Tibial nerve (tissue), 4 donors: ENCODE measurements around the gene CARM1. TPM values are rescaled to one million over a fixed set of nuclear protein-coding genes. Genes with fewer than 3 reads are reported as not detected.

Experiments
- DNase-seq, 2 donors: peaks; one replicate each; pipeline ENCODE4 v3.0.0-alpha.2; 2019; ENCODE audit warnings: low spot score in 2 of 2
- H3K27ac ChIP-seq, 4 donors: fragments of 200-600 bp; sonication (generic) in 3 of 4; one replicate each; pipeline ENCODE4 v1.5.1; 2017 to 2019; ENCODE audit warnings: mild to moderate bottlenecking in 1 of 4
- H3K27me3 ChIP-seq, 2 donors: fragments of 200-600 bp; sonication (generic) in 1 of 2; one replicate each; pipeline versions ENCODE4 v1.5.1 to v1.6.0; 2017 to 2019
- H3K36me3 ChIP-seq, 3 donors: fragments of 200-600 bp; sonication (generic); one replicate each; pipeline ENCODE4 v1.5.1; 2018 to 2019
- H3K4me1 ChIP-seq, 4 donors: fragments of 200-600 bp; sonication (generic) in 3 of 4; one replicate each; pipeline ENCODE4 v1.5.1; 2017 to 2019
- H3K4me3 ChIP-seq, 4 donors: fragments of 200-600 bp; sonication (generic) in 3 of 4; one replicate each; pipeline ENCODE4 v1.5.1; 2017 to 2019; ENCODE audit warnings: mild to moderate bottlenecking in 1 of 4, moderate library complexity in 1 of 4
- H3K9me3 ChIP-seq, 4 donors: fragments of 200-600 bp; sonication (generic) in 3 of 4; one replicate each; pipeline ENCODE4 v1.5.1; 2017 to 2019
- CTCF ChIP-seq, 5 experiments: fragments of 200-600 bp in 3 of 5; fragments of 450-650 bp in 2 of 5; sonication (generic) in 3 of 5; IDR thresholded peaks; one replicate each; pipeline ENCODE4 v1.5.1; 2016 to 2019; ENCODE audit warnings: antibody characterized with exemption in 5 of 5, mild to moderate bottlenecking in 3 of 5, moderate library complexity in 2 of 5
- EP300 ChIP-seq, 2 donors: sonication (generic); formaldehyde crosslinking; IDR thresholded peaks; one replicate each; pipeline ENCODE4 v1.6.1; 2017; ENCODE audit warnings: antibody characterized with exemption in 2 of 2, mild to moderate bottlenecking in 1 of 2
- POLR2A ChIP-seq, 2 donors: fragments of 450-650 bp; IDR thresholded peaks; one replicate each; pipeline ENCODE4 v1.6.1; 2017; ENCODE audit warnings: antibody characterized with exemption in 2 of 2, mild to moderate bottlenecking in 2 of 2, moderate library complexity in 2 of 2
- WGBS, 2 donors: methylation state at CpG; one replicate each; pipeline ENCODE4 v1.1.5; 2018; 5-methylcytosine and 5-hydroxymethylcytosine counted together
- total RNA-seq, 4 donors: library from RNA; depleted of rRNA; stranded (reverse); fragments of >200 nt; gene quantifications; one replicate each; pipeline ENCODE4 v1.1.0, GENCODE V29; 2016

Gene CARM1
- total RNA-seq, 4 donors from 2014 or later: 13.5 to 22.8 (median 14.0) TPM

DNA sequence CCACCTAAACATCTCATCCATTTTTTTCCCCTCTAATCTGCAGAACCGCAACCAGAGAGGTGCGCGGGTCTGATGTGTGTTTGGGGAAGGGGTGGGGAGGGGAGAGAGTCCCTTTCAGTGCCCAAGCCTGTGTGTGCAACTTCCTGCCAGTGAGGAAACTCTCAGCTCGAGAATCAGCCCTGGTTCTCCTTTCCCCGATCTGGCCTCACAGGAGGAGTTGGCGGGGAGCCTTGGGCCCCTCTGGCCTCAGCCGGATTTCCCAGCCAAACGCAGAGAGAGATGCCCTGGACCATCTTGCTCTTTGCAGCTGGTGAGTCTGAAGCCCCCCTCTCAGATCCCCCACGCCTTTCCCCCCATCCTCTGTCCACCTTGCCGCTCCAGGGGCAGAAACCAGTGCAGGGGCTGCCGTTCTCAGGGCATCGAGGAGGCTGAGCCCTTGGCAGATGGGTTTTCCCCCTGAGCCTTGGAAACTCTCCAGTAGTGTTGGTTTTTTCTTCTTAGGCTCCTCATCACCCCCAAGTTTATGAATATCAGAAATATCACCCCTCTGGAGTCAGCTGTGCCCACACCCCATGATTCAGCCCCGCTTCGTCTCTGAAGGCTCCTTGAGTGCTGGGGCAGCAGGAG, 23.0 kb upstream of the CARM1 start, which contains the start of gene C19orf38:
Gene C19orf38, plus strand, starts transcription at position 186 of the 627 bp plus-strand sequence. Its CDS starts 94 bp downstream, at position 280.
- peaks cover 0 to 7% (median 0%) of the 10 kb centered on the region in 4 donors for H3K9me3 ChIP-seq
- H3K27me3 ChIP-seq: peaks cover 0 to 16% of the 10 kb centered on the region in 2 donors
- H3K4me3 ChIP-seq: peak within 1 kb of the TSS in 1 of 4 donors; percentile 27
- TF ChIP-seq POLR2A (IDR thresholded peaks at IDR 0.05) (no peak), EP300 (IDR thresholded peaks at IDR 0.05) (no peak), CTCF (IDR thresholded peaks at IDR 0.05) (no peak)
- H3K36me3 ChIP-seq: no peaks in the 10 kb centered on the region
- no peaks in the 10 kb centered on the region for H3K4me1 ChIP-seq
- WGBS, 2 donors: 44 to 47% methylated on average over 14 of the region's 14 CpGs
- DNase-seq: no peak
- H3K27ac ChIP-seq: no peak within 1 kb of the TSS

- TF ChIP-seq CTCF (IDR thresholded peaks at IDR 0.05) (no peak), POLR2A (IDR thresholded peaks at IDR 0.05) (no peak), EP300 (IDR thresholded peaks at IDR 0.05) (no peak)
- Histone ChIP-seq H3K4me3 (no peak overlapping the region), H3K27ac (no peak overlapping the region), H3K9me3 (peaks cover 0 to 7% (median 0%) of the 10 kb centered on the region in 4 donors), H3K36me3 (no peaks in the 10 kb centered on the region), H3K27me3 (peaks cover 0 to 16% of the 10 kb centered on the region in 2 donors), H3K4me1 (no peaks in the 10 kb centered on the region)
- DNase-seq: no peak
- WGBS, 2 donors: 93% methylated on average over 5 of the region's 5 CpGs
Measured at GRCh38 chr19:10850631-10851030, 20.7 kb upstream of the CARM1 start.

- TF ChIP-seq EP300 (IDR thresholded peaks at IDR 0.05): no peak
- TF ChIP-seq POLR2A (IDR thresholded peaks at IDR 0.05): no peak
- no peak for TF ChIP-seq CTCF (IDR thresholded peaks at IDR 0.05)
- Histone ChIP-seq H3K4me1 (no peaks in the 10 kb centered on the region), H3K27me3 (peaks cover 0 to 16% of the 10 kb centered on the region in 2 donors), H3K27ac (no peak overlapping the region), H3K9me3 (no peaks in the 10 kb centered on the region), H3K4me3 (no peak overlapping the region), H3K36me3 (no peaks in the 10 kb centered on the region)
- DNase-seq: no peak
- WGBS, 2 donors: 77 to 78% methylated on average over 7 of the region's 7 CpGs
Measured at GRCh38 chr19:10852098-10852800, 19.1 kb upstream of the CARM1 start.

GRCh38 chr19:10852941-10853340, 18.4 kb upstream of the CARM1 start:
- H3K27me3 ChIP-seq: peaks cover 0 to 16% of the 10 kb centered on the region in 2 donors

More at GRCh38 chr19:10852941-10853340, 18.4 kb upstream of the CARM1 start:
- no peak for DNase-seq
- no peaks in the 10 kb centered on the region for H3K36me3 ChIP-seq
- no peaks in the 10 kb centered on the region for H3K4me1 ChIP-seq
- H3K9me3 ChIP-seq: no peaks in the 10 kb centered on the region
- H3K27ac ChIP-seq: no peak overlapping the region
- 76 to 78% methylated on average over 7 of the region's 7 CpGs for WGBS, 2 donors
- no peak overlapping the region for H3K4me3 ChIP-seq
- TF ChIP-seq POLR2A (IDR thresholded peaks at IDR 0.05): no peak
- no peak for TF ChIP-seq CTCF (IDR thresholded peaks at IDR 0.05)
- TF ChIP-seq EP300 (IDR thresholded peaks at IDR 0.05): no peak
